H1 (cell line): Measurements from ENCODE around the gene XIRP1. TPM values are rescaled to one million over a fixed set of nuclear protein-coding genes. Genes with fewer than 3 reads are reported as not detected.

Experiments
- CTCF ChIA-PET: fragments of 300-600 bp; sonication (Branson Sonifier 250); formaldehyde crosslinking; loops from one replicate; lab custom pipeline; 2021; ENCODE audit not compliant: partially characterized antibody; lab: Charles Lee
- POLR2A ChIA-PET: fragments of 300-600 bp; sonication (Branson Sonifier 250); formaldehyde crosslinking; loops from one replicate; lab custom pipeline; 2021; ENCODE audit warnings: inconsistent platforms; ENCODE audit not compliant: partially characterized antibody; lab: Charles Lee
- DNase-seq, 2 experiments: peaks; one replicate each; pipeline versions ENCODE4 v3.0.0 to v3.0.0-alpha.2; 2010 to 2022; ENCODE audit warnings: low spot score in 2 of 2, low read depth in 1 of 2, mixed read lengths in 1 of 2
- FAIRE-seq: peaks from 2 replicates; lab custom pipeline; 2011; peaks lifted over from hg19 to GRCh38; lab: Jason Lieb, UNC
- H2AFZ ChIP-seq: 2 replicates; pipeline ENCODE4 v1.8.1; 2012; ENCODE audit warnings: low read length, inconsistent platforms
- H2AK5ac ChIP-seq: 2 replicates; pipeline ENCODE4 v1.6.1; 2013; ENCODE audit warnings: low read depth, low read length
- H2BK120ac ChIP-seq: replicated peaks from 2 replicates; pipeline ENCODE3; 2013; ENCODE audit warnings: low read depth, low read length, inconsistent platforms
- H2BK12ac ChIP-seq: 2 replicates; pipeline ENCODE4 v1.6.1; 2013; ENCODE audit warnings: low read depth, low read length
- H2BK15ac ChIP-seq: 2 replicates; pipeline ENCODE4 v1.6.1; 2013; ENCODE audit warnings: low read length
- H2BK20ac ChIP-seq: 2 replicates; pipeline ENCODE4 v1.6.1; 2013; ENCODE audit warnings: low read length
- H2BK5ac ChIP-seq: 2 replicates; pipeline ENCODE4 v1.6.1; 2013; ENCODE audit warnings: low read depth, low read length
- H3K14ac ChIP-seq: 2 replicates; pipeline ENCODE4 v1.6.1; 2013; ENCODE audit warnings: inconsistent platforms; ENCODE audit not compliant: insufficient read length
- H3K18ac ChIP-seq: 2 replicates; pipeline ENCODE4 v1.6.1; 2013; ENCODE audit warnings: low read length; ENCODE audit errors: extremely low read depth
- H3K23ac ChIP-seq: 2 replicates; pipeline ENCODE4 v1.6.1; 2013; ENCODE audit warnings: inconsistent platforms; ENCODE audit not compliant: insufficient read length
- H3K23me2 ChIP-seq: 2 replicates; pipeline ENCODE4 v1.6.1; 2013; ENCODE audit warnings: low read depth, low read length
- H3K27ac ChIP-seq: 2 replicates; pipeline ENCODE4 v1.6.1; 2011; ENCODE audit warnings: low read depth, low read length, inconsistent platforms
- H3K27me3 ChIP-seq, 4 experiments: replicated peaks in 1 of 4; 1 replicate in 1 of 4; 2 replicates in 3 of 4; pipeline versions ENCODE4 v1.6.1 to v1.8.1; 2011 to 2013; ENCODE audit warnings: low read length in 3 of 4, mild to moderate bottlenecking in 3 of 4, inconsistent platforms in 2 of 4, mixed read lengths in 2 of 4, moderate library complexity in 1 of 4; ENCODE audit not compliant: control insufficient read depth in 3 of 4, insufficient read depth in 3 of 4; ENCODE audit errors: extremely low read depth in 1 of 4
- H3K36me3 ChIP-seq, 4 experiments: 2 replicates each; pipeline versions ENCODE4 v1.6.1 to v1.8.1; 2011 to 2013; ENCODE audit warnings: mild to moderate bottlenecking in 4 of 4, low read length in 3 of 4, moderate library complexity in 2 of 4, control low read depth in 1 of 4, inconsistent platforms in 1 of 4; ENCODE audit not compliant: insufficient read depth in 4 of 4, control insufficient read depth in 2 of 4
- H3K4ac ChIP-seq: replicated peaks from 2 replicates; pipeline ENCODE3; 2013; ENCODE audit warnings: low read length, low read depth, mixed read lengths, inconsistent platforms; ENCODE audit not compliant: insufficient read length
- H3K4me1 ChIP-seq, 4 experiments: replicated peaks in 1 of 4; 1 replicate in 1 of 4; 2 replicates in 3 of 4; pipeline versions ENCODE4 v1.6.1 to v1.8.1; 2011 to 2013; ENCODE audit warnings: low read length in 3 of 4, inconsistent platforms in 2 of 4, mixed read lengths in 1 of 4; ENCODE audit not compliant: insufficient read depth in 4 of 4, control insufficient read depth in 3 of 4
- H3K4me2 ChIP-seq, 2 experiments: 2 replicates each; pipeline versions ENCODE4 v1.6.1 to v1.8.1; 2011 to 2013; ENCODE audit warnings: low read depth in 2 of 2, low read length in 2 of 2, control low read depth in 1 of 2, inconsistent platforms in 1 of 2, mild to moderate bottlenecking in 1 of 2; ENCODE audit not compliant: insufficient read depth in 1 of 2
- H3K4me3 ChIP-seq, 4 experiments: fragments of 200-600, 300-600 bp in 1 of 4; sonication (generic), shearing (Covaris generic), sonication (Bioruptor Twin) in 1 of 4; 2 replicates each; pipeline versions ENCODE4 v1.5.1 to v1.8.1; 2011 to 2016; ENCODE audit warnings: low read length in 4 of 4, low read depth in 3 of 4, control low read depth in 2 of 4, inconsistent platforms in 2 of 4, mild to moderate bottlenecking in 2 of 4, mixed read lengths in 1 of 4, moderate library complexity in 1 of 4; ENCODE audit not compliant: insufficient read depth in 2 of 4; ENCODE audit errors: extremely low read depth in 1 of 4
- H3K56ac ChIP-seq: replicated peaks from 2 replicates; pipeline ENCODE3; 2013; ENCODE audit warnings: low read depth, mild to moderate bottlenecking, mixed read lengths, low read length, inconsistent platforms; ENCODE audit not compliant: insufficient read length
- H3K79me1 ChIP-seq: 2 replicates; pipeline ENCODE4 v1.6.1; 2013; ENCODE audit warnings: low read depth, low read length, control low read depth
- H3K79me2 ChIP-seq, 2 experiments: 2 replicates each; pipeline versions ENCODE4 v1.6.1 to v1.8.1; 2012 to 2013; ENCODE audit warnings: low read length in 2 of 2, mild to moderate bottlenecking in 2 of 2, inconsistent platforms in 1 of 2; ENCODE audit not compliant: insufficient read depth in 2 of 2, control insufficient read depth in 1 of 2
- H3K9ac ChIP-seq, 4 experiments: replicated peaks in 1 of 4; 1 replicate in 1 of 4; 2 replicates in 3 of 4; pipeline versions ENCODE4 v1.6.1 to v1.8.1; 2011 to 2013; ENCODE audit warnings: low read depth in 3 of 4, low read length in 3 of 4, control low read depth in 2 of 4, mild to moderate bottlenecking in 2 of 4, moderate library complexity in 2 of 4, inconsistent platforms in 1 of 4; ENCODE audit errors: extremely low read depth in 1 of 4
- H3K9me3 ChIP-seq, 2 experiments: 2 replicates each; pipeline versions ENCODE4 v1.6.1 to v1.8.1; 2012 to 2013; ENCODE audit warnings: mild to moderate bottlenecking in 2 of 2, moderate library complexity in 2 of 2, control low read depth in 1 of 2, inconsistent platforms in 1 of 2, low read depth in 1 of 2, low read length in 1 of 2, mixed read lengths in 1 of 2; ENCODE audit not compliant: insufficient read depth in 2 of 2
- H4K20me1 ChIP-seq, 2 experiments: replicated peaks in 1 of 2; 2 replicates each; pipeline versions ENCODE3 to v1.8.1; 2011 to 2013; ENCODE audit warnings: inconsistent platforms in 2 of 2, low read length in 2 of 2, mild to moderate bottlenecking in 1 of 2; ENCODE audit not compliant: insufficient read depth in 2 of 2, control insufficient read depth in 1 of 2
- H4K5ac ChIP-seq: 2 replicates; pipeline ENCODE4 v1.6.1; 2013; ENCODE audit warnings: low read length, low read depth, mixed read lengths, inconsistent platforms; ENCODE audit not compliant: insufficient read length
- H4K8ac ChIP-seq: 2 replicates; pipeline ENCODE4 v1.8.0; 2013; ENCODE audit warnings: mild to moderate bottlenecking, moderate library complexity, low read length, inconsistent platforms; ENCODE audit not compliant: insufficient read depth; ENCODE audit errors: extremely low read depth
- H4K91ac ChIP-seq: replicated peaks from 2 replicates; pipeline ENCODE3; 2013; ENCODE audit warnings: low read length, mixed read lengths, inconsistent platforms; ENCODE audit not compliant: insufficient read length
- RBBP5 ChIP-seq: IDR thresholded peaks from 2 replicates; pipeline ENCODE4 v1.7.1; 2012; ENCODE audit warnings: low read depth, mild to moderate bottlenecking, inconsistent platforms, low read length, moderate library complexity, borderline replicate concordance
- WGBS, 2 experiments: shearing (Covaris generic) in 1 of 2; methylation state at CpG; one replicate each; pipeline versions ENCODE4 v1.1.6 to v1.1.7; 2013 to 2015; ENCODE audit warnings: low lambda C conversion rate in 2 of 2, mixed read lengths in 2 of 2, inconsistent platforms in 1 of 2, low coverage in 1 of 2, missing lambda C conversion rate in 1 of 2; ENCODE audit not compliant: insufficient replicate concordance in 2 of 2, insufficient coverage in 1 of 2, insufficient read length in 1 of 2; ENCODE audit errors: extremely low coverage in 1 of 2, missing lambda C conversion rate in 1 of 2; 5-methylcytosine and 5-hydroxymethylcytosine counted together
- polyA plus RNA-seq, 7 experiments: library from polyadenylated mRNA; depleted of rRNA in 3 of 7; stranded (reverse) in 5 of 7; unstranded in 2 of 7; fragments of >200 nt in 5 of 7; fragments of 200-250 nt in 2 of 7; gene quantifications; 1 replicate in 5 of 7; 2 replicates in 1 of 7; 4 replicates in 1 of 7; pipeline versions ENCODE4 v1.2.1 to v1.2.3, GENCODE V29; 2011 to 2013; ENCODE audit warnings: missing spikeins in 2 of 7, mixed read lengths in 2 of 7
- total RNA-seq: library from RNA; stranded (reverse); fragmentation: NEBNext Ultra II Directional; extraction: Animal tissue kit (Norgen Biotek cat#: 25700); gene quantifications from 2 replicates; pipeline ENCODE4 v1.2.1, GENCODE V29; 2021

The XIRP1 gene
- total and polyA plus RNA-seq, 2 of the 8 experiments (the other 6 are each of a cell fraction or from before 2014, with no cell fraction given) = not detected

DNA sequence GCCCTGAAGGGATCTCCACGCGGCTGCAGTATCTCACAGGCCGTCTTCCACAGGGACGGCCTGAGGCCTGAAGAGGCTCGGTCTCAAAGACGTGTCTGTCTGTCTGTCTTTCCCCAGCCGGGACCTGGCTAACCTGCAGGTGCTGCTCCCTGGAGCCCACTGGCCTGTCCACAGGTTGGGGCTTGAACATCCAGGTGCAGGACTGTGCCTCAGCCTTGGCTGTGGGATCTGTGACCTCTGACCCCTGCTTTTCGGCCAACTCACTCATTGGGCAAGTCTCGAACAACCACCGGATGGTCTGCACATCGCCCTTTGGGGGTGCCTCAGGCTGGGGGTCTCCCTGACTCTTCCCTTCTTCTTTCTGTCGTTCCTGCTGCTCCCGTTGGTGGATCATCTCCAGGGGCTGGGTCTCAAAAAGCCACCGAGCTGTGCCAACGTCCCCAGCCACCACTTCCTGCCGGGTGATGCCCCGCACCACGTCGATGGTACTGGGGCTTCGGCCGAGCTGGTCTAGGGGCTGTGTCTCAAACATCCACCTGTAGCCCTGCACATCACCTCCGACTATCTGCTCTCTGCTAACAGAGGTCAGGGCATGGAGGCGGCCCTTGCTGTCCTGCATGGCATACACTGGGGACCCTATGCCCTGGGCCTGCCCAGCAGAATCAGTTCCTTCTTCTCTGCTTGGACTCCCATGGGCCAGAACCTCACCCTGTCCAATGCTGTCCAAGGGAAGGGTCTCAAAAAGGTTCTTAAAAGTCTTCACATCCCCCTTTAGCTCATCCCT lies 4.8 kb downstream of the XIRP1 start:
- H3K4me2 ChIP-seq = no peak overlapping the region
- no peak overlapping the region for H2BK20ac ChIP-seq
- no peaks in the 10 kb centered on the region for H4K20me1 ChIP-seq
- H3K9me3 ChIP-seq = no peaks in the 10 kb centered on the region
- no peak overlapping the region for H3K14ac ChIP-seq
- no peak overlapping the region for H3K23ac ChIP-seq
- H2BK12ac ChIP-seq = no peak overlapping the region
- no peak overlapping the region for H3K4me3 ChIP-seq
- no peaks in the 10 kb centered on the region for H3K79me1 ChIP-seq
- H3K27me3 ChIP-seq = no peaks in the 10 kb centered on the region
- no peak overlapping the region for H2BK5ac ChIP-seq
- no peak overlapping the region for H3K18ac ChIP-seq
- no peaks in the 10 kb centered on the region for H3K23me2 ChIP-seq
- no peak overlapping the region for H3K27ac ChIP-seq
- CTCF ChIA-PET = interaction anchor here (1.2 to 18.0 kb wide), 8 partner anchors 9 to 97 kb away, joined by 4 to 767 read pairs (median 13); partner anchors contain the start of genes CX3CR1, GORASP1 and TTC21A
- no peaks in the 10 kb centered on the region for H3K36me3 ChIP-seq
- POLR2A ChIA-PET = interaction anchor here (2.6 kb wide), 1 partner anchor 61 kb away, joined by 5 read pairs; no protein-coding TSS in a partner anchor
- H4K8ac ChIP-seq = peak overlapping the region; percentile 3; the same call in 1 of the 2 replicates
- no peak overlapping the region for H2AFZ ChIP-seq
- DNase-seq (no peak), FAIRE-seq (no peak)
- WGBS, 2 experiments = 93% methylated on average over 23 of the region's 23 CpGs; no CpG with 5 or more reads in 1 of the 2 experiments
- H4K91ac ChIP-seq = no peak overlapping the region
- no peak for TF ChIP-seq RBBP5
- H3K4me1 ChIP-seq = no peaks in the 10 kb centered on the region
- no peak overlapping the region for H3K9ac ChIP-seq
- no peak overlapping the region for H3K4ac ChIP-seq
- H2BK120ac ChIP-seq = no peak overlapping the region
- no peaks in the 10 kb centered on the region for H3K79me2 ChIP-seq
- no peak overlapping the region for H4K5ac ChIP-seq
- H2AK5ac ChIP-seq = no peak overlapping the region
- H3K56ac ChIP-seq = no peak overlapping the region
- H2BK15ac ChIP-seq = no peak overlapping the region
